ENCODE data around the gene ARMC6.

DNA sequence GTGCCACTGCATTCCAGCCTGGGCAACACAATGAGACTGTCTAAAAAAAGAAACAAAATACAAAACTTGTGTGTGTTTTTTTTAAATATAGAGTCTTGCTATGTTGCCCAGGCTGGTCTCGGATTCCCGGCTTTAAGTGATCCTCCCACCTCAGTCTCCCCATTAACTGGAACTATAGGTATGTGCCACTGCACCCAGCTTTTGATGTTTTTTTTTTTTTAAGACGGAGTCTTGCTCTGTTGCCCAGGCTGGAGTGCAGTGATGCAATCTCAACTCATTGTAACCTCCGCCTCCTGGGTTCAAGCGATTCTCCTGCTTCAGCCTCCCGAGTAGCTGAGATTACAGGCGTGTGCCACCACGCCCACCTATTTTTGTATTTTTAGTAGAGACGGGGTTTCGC lies 37.1 kb upstream of the ARMC6 start:
- no peak for TF ChIP-seq POLR2A (IDR thresholded peaks at IDR 0.05; ENCODE audit: low read depth, low read length)
- TF ChIP-seq, protein P1, sequence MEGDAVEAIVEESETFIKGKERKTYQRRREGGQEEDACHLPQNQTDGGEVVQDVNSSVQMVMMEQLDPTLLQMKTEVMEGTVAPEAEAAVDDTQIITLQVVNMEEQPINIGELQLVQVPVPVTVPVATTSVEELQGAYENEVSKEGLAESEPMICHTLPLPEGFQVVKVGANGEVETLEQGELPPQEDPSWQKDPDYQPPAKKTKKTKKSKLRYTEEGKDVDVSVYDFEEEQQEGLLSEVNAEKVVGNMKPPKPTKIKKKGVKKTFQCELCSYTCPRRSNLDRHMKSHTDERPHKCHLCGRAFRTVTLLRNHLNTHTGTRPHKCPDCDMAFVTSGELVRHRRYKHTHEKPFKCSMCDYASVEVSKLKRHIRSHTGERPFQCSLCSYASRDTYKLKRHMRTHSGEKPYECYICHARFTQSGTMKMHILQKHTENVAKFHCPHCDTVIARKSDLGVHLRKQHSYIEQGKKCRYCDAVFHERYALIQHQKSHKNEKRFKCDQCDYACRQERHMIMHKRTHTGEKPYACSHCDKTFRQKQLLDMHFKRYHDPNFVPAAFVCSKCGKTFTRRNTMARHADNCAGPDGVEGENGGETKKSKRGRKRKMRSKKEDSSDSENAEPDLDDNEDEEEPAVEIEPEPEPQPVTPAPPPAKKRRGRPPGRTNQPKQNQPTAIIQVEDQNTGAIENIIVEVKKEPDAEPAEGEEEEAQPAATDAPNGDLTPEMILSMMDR (IDR thresholded peaks at IDR 0.05; ENCODE audit: extremely low read depth in 1 of 2, insufficient read depth in 1 of 2, low read depth in 1 of 2, low read length in 2 of 2): no peak
- no peak for TF ChIP-seq POLR2AphosphoS5 (IDR thresholded peaks at IDR 0.05; ENCODE audit: insufficient read depth, low read depth, low read length)
- TF ChIP-seq EZH2 (IDR thresholded peaks at IDR 0.05; ENCODE audit: borderline replicate concordance, low read depth, low read length, severe bottlenecking): no peak
- no peak for TF ChIP-seq MYC (IDR thresholded peaks at IDR 0.05; ENCODE audit: low read depth, low read length)
- TF ChIP-seq GATA2 (IDR thresholded peaks at IDR 0.05; ENCODE audit: insufficient read depth, insufficient read length, low read depth, low read length): no peak

All from endothelial cell of umbilical vein (primary cell).